H9 (cell line): ENCODE results near the gene SPTBN4. TPM values are rescaled to one million over a fixed set of nuclear protein-coding genes. Genes with fewer than 3 reads are reported as not detected.

ENCODE experiments used
- DNase-seq: peaks from one replicate; pipeline ENCODE4 v3.0.0-alpha.2; 2017
- H2AFZ ChIP-seq: one replicate; pipeline ENCODE4 v1.6.1; 2013; ENCODE audit warnings: mild to moderate bottlenecking, low read length, control low read depth, moderate library complexity
- H2AK5ac ChIP-seq: 2 replicates; pipeline ENCODE4 v1.6.1; 2013; ENCODE audit warnings: low read length, control low read depth, mixed read lengths; ENCODE audit not compliant: insufficient read length
- H2BK120ac ChIP-seq: one replicate; pipeline ENCODE4 v1.6.1; 2013; ENCODE audit warnings: low read depth, mild to moderate bottlenecking, low read length, control low read depth, inconsistent platforms; ENCODE audit not compliant: poor library complexity, severe bottlenecking
- H2BK12ac ChIP-seq: 2 replicates; pipeline ENCODE4 v1.6.1; 2013; ENCODE audit warnings: low read length, control low read depth, mixed read lengths, low read depth; ENCODE audit not compliant: insufficient read length
- H2BK15ac ChIP-seq: 2 replicates; pipeline ENCODE4 v1.6.1; 2013; ENCODE audit warnings: low read depth, low read length, control low read depth
- H2BK20ac ChIP-seq: one replicate; pipeline ENCODE4 v1.6.1; 2013; ENCODE audit warnings: low read depth, mild to moderate bottlenecking, low read length, control low read depth, inconsistent platforms; ENCODE audit not compliant: poor library complexity, severe bottlenecking
- H2BK5ac ChIP-seq: 2 replicates; pipeline ENCODE4 v1.6.1; 2013; ENCODE audit warnings: low read length, control low read depth, mixed read lengths; ENCODE audit not compliant: insufficient read length
- H3K14ac ChIP-seq: 2 replicates; pipeline ENCODE4 v1.6.1; 2013; ENCODE audit warnings: low read length, control low read depth; ENCODE audit not compliant: insufficient read depth
- H3K18ac ChIP-seq: 2 replicates; pipeline ENCODE4 v1.6.1; 2013; ENCODE audit warnings: low read depth, mild to moderate bottlenecking, mixed read lengths, low read length, control low read depth; ENCODE audit not compliant: insufficient read length
- H3K23ac ChIP-seq: 2 replicates; pipeline ENCODE4 v1.6.1; 2013; ENCODE audit warnings: low read length, control low read depth, mixed read lengths, low read depth; ENCODE audit not compliant: insufficient read length
- H3K23me2 ChIP-seq: 2 replicates; pipeline ENCODE4 v1.6.1; 2013; ENCODE audit warnings: low read depth, mild to moderate bottlenecking, mixed read lengths, low read length, control low read depth; ENCODE audit not compliant: insufficient read length, poor library complexity, severe bottlenecking
- H3K27ac ChIP-seq: 2 replicates; pipeline ENCODE4 v1.5.1; 2013; ENCODE audit warnings: low read length, control low read depth, mixed read lengths, low read depth; ENCODE audit not compliant: insufficient read length
- H3K27me3 ChIP-seq: 2 replicates; pipeline ENCODE4 v1.6.1; 2013; ENCODE audit warnings: low read length, control low read depth, inconsistent platforms; ENCODE audit not compliant: insufficient read depth
- H3K4ac ChIP-seq: 2 replicates; pipeline ENCODE4 v1.6.1; 2013; ENCODE audit warnings: low read depth, mild to moderate bottlenecking, control low read depth, inconsistent platforms, low read length, moderate library complexity
- H3K4me1 ChIP-seq: 2 replicates; pipeline ENCODE4 v1.6.1; 2013; ENCODE audit warnings: low read length, control low read depth, inconsistent platforms; ENCODE audit not compliant: insufficient read depth
- H3K4me2 ChIP-seq: 2 replicates; pipeline ENCODE4 v1.6.1; 2013; ENCODE audit warnings: low read length, control low read depth, mixed read lengths; ENCODE audit not compliant: insufficient read length, insufficient read depth
- H3K56ac ChIP-seq: 2 replicates; pipeline ENCODE4 v1.6.1; 2013; ENCODE audit warnings: low read depth, mild to moderate bottlenecking, mixed read lengths, low read length, control low read depth; ENCODE audit not compliant: insufficient read length
- H3K79me1 ChIP-seq: 2 replicates; pipeline ENCODE4 v1.6.1; 2013; ENCODE audit warnings: low read depth, mild to moderate bottlenecking, moderate library complexity, low read length, control low read depth, inconsistent platforms; ENCODE audit not compliant: insufficient read depth, poor library complexity, severe bottlenecking
- H3K79me2 ChIP-seq: 2 replicates; pipeline ENCODE4 v1.6.1; 2013; ENCODE audit warnings: low read length, control low read depth, inconsistent platforms; ENCODE audit not compliant: insufficient read depth
- H3K9ac ChIP-seq: 2 replicates; pipeline ENCODE4 v1.6.1; 2013; ENCODE audit warnings: low read length, control low read depth, mixed read lengths; ENCODE audit not compliant: insufficient read length; ENCODE audit errors: extremely low read depth
- H3K9me3 ChIP-seq: one replicate; pipeline ENCODE4 v1.6.1; 2013; ENCODE audit warnings: low read depth, low read length, inconsistent platforms; ENCODE audit not compliant: control insufficient read depth
- H3T11ph ChIP-seq: one replicate; pipeline ENCODE4 v1.6.1; 2013; ENCODE audit warnings: mild to moderate bottlenecking, low read length, control low read depth, inconsistent platforms
- H4K20me1 ChIP-seq: one replicate; pipeline ENCODE4 v1.6.1; 2013; ENCODE audit not compliant: control insufficient read depth, insufficient read length, insufficient read depth
- H4K5ac ChIP-seq: 2 replicates; pipeline ENCODE4 v1.6.1; 2013; ENCODE audit warnings: low read depth, mild to moderate bottlenecking, mixed read lengths, low read length, control low read depth; ENCODE audit not compliant: insufficient read length
- H4K8ac ChIP-seq: replicated peaks from 2 replicates; pipeline ENCODE4 v1.6.1; 2013; ENCODE audit warnings: low read length, control low read depth, mixed read lengths, low read depth; ENCODE audit not compliant: insufficient read length
- H4K91ac ChIP-seq: 2 replicates; pipeline ENCODE4 v1.6.1; 2013; ENCODE audit warnings: low read depth, mild to moderate bottlenecking, moderate library complexity, mixed read lengths, low read length, control low read depth; ENCODE audit not compliant: insufficient read length
- H3K27ac Mint-ChIP-seq, 3 experiments: 2 replicates in 2 of 3; 3 replicates in 1 of 3; pipeline ENCODE4 v1.8.0; 2020 to 2021; ENCODE audit warnings: mixed read lengths in 3 of 3, mild to moderate bottlenecking in 1 of 3, moderate library complexity in 1 of 3
- H3K27me3 Mint-ChIP-seq: 2 replicates; pipeline ENCODE4 v1.8.0; 2021; ENCODE audit warnings: low read depth, mild to moderate bottlenecking, moderate library complexity, mixed read lengths
- H3K36me3 Mint-ChIP-seq, 3 experiments: 2 replicates in 2 of 3; 3 replicates in 1 of 3; pipeline ENCODE4 v1.8.0; 2020 to 2021; ENCODE audit warnings: low read depth in 3 of 3, mixed read lengths in 3 of 3; ENCODE audit not compliant: insufficient read depth in 1 of 3
- H3K4me1 Mint-ChIP-seq, 2 experiments: 2 replicates each; pipeline ENCODE4 v1.8.0; 2020; ENCODE audit warnings: mixed read lengths in 2 of 2
- H3K4me3 Mint-ChIP-seq, 2 experiments: 2 replicates in 1 of 2; 3 replicates in 1 of 2; pipeline ENCODE4 v1.8.0; 2020 to 2021; ENCODE audit warnings: mild to moderate bottlenecking in 2 of 2, mixed read lengths in 2 of 2, moderate library complexity in 1 of 2
- H3K9me3 Mint-ChIP-seq, 2 experiments: 2 replicates in 1 of 2; 3 replicates in 1 of 2; pipeline ENCODE4 v1.8.0; 2020; ENCODE audit warnings: mild to moderate bottlenecking in 2 of 2, mixed read lengths in 2 of 2, moderate library complexity in 1 of 2
- CTCF ChIP-seq: fragments of 200-600 bp; sonication (generic); conservative IDR thresholded peaks from 3 replicates; pipeline ENCODE4 v1.8.0; 2021; ENCODE audit warnings: antibody characterized with exemption, mild to moderate bottlenecking
- WGBS: extraction: QIAGEN DNeasy Blood & Tissue Kit; methylation state at CpG from one replicate; pipeline ENCODE4 v1.1.7; 2013; ENCODE audit warnings: missing lambda C conversion rate, low lambda C conversion rate, mixed read lengths; ENCODE audit not compliant: insufficient read length; ENCODE audit errors: extremely low coverage; 5-methylcytosine and 5-hydroxymethylcytosine counted together
- total RNA-seq: library from RNA; stranded (reverse); gene quantifications from 2 replicates; pipeline ENCODE4 v1.2.1, GENCODE V29; 2021

The SPTBN4 gene
- total RNA-seq, 1 experiment from 2014 or later, result 2.9 TPM

DNA sequence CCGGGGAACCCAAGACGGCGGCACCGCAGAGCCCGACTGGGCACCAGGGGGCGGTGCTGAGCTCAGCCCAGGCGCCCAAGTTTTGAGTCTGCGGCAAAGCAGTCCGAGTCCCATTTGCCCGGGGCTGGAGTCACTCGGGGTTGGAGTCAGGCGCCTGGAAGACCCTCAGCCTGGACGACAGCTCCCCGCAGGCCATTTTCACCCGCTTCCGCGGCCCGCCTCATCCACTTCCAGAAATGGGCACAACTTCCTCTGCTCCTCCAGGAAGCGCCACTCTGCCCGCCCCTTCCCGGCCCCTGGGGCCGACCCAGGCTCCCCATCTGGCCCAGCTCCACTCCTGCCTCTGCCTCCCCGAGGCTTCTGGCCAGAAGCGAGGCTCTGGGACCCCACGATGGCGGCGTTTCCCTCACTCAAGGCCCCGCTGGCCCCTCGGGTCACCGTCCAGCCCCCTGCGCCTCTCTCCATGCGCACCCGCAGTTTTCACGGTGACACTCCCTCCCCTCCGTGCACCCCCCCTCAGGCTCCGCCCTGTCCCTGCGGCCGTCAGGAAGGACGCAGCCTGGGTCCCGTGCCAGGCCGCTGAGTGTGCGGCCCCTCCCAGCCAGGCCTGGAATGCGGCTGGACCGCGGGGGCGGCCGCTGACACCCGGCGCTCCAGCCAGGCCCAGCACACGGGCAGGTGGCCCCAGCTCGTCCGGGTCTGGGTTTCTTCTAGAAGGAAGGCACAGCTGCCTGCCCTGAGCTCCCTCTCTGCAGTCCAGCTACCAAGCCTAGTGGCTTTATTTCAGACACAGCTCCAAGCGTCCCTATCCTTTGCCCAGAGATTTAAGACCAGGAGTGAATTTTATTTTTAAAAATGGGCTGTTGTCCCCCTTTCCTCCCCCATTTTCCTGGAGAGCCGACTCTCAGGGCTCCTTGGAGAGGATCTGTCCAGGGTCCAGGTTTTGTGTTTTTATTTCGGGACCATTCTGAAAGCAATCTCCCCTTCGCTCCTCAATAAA is 45.7 kb upstream of the SPTBN4 start:
- H3K4me2 ChIP-seq, result peak overlapping the region; percentile 55
- no peak overlapping the region for H2AK5ac ChIP-seq
- H3K18ac ChIP-seq, result peak overlapping the region; percentile 59
- H2BK120ac ChIP-seq, result no peak overlapping the region
- H3K27ac ChIP-seq, result no peak overlapping the region
- no peaks in the 10 kb centered on the region for H3K27me3 ChIP-seq
- no peak overlapping the region for H2BK5ac ChIP-seq
- H2BK12ac ChIP-seq, result no peak overlapping the region
- H4K8ac ChIP-seq, result no peak overlapping the region
- peak; percentile 89 for DNase-seq
- H3K4me1 ChIP-seq, result no peaks in the 10 kb centered on the region; the same call in 1 of the 2 replicates
- Mint-ChIP-seq H3K36me3 (peaks cover 0 to 5% (median 4%) of the 10 kb centered on the region in 3 experiments; a peak in 3 of 7 replicates), H3K27ac (peak overlapping the region; percentile 95 to 99 (median 96)), H3K9me3 (peaks cover 0 to 3% of the 10 kb centered on the region in 2 experiments; a peak in 1 of 5 replicates), H3K27me3 (peaks cover 7% of the 10 kb centered on the region), H3K4me1 (peaks cover 23 to 28% of the 10 kb centered on the region in 2 experiments), H3K4me3 (peak overlapping the region; percentile 68 to 80)
- no peak overlapping the region for H3T11ph ChIP-seq
- no peaks in the 10 kb centered on the region for H4K20me1 ChIP-seq
- TF ChIP-seq CTCF, result peak; percentile 98
- no peak overlapping the region for H3K56ac ChIP-seq
- no peak overlapping the region for H2BK20ac ChIP-seq
- no peak overlapping the region for H3K4ac ChIP-seq
- peaks cover 11% of the 10 kb centered on the region for H3K23me2 ChIP-seq
- no peaks in the 10 kb centered on the region for H3K79me1 ChIP-seq
- H3K23ac ChIP-seq, result no peak overlapping the region
- H2BK15ac ChIP-seq, result no peak overlapping the region
- no peaks in the 10 kb centered on the region for H3K9me3 ChIP-seq
- H3K9ac ChIP-seq, result no peak overlapping the region
- H4K5ac ChIP-seq, result no peak overlapping the region
- no peaks in the 10 kb centered on the region for H3K79me2 ChIP-seq
- no peak overlapping the region for H4K91ac ChIP-seq
- no CpG with 5 or more reads among the region's 56 CpGs for WGBS
- H2AFZ ChIP-seq, result no peak overlapping the region
- H3K14ac ChIP-seq, result peak overlapping the region; percentile 33
